SH-SY5Y (cell line): ENCODE measurements around the gene CCT3.

Experiments
- GATA2 ChIP-seq: IDR thresholded peaks from 2 replicates; pipeline ENCODE4 v1.6.1; 2011; ENCODE audit warnings: mild to moderate bottlenecking, low read depth, low read length
- GATA3 ChIP-seq: IDR thresholded peaks from 2 replicates; pipeline ENCODE4 v1.6.1; 2011; ENCODE audit warnings: low read depth, mild to moderate bottlenecking, low read length, moderate library complexity

GRCh38 chr1:156289857-156290256 lies 48.2 kb downstream of the CCT3 start:
- TF ChIP-seq GATA2, result no peak
- no peak for TF ChIP-seq GATA3
